Ascending aorta (tissue), 2 donors: ENCODE results near the gene HMHB1. TPM values are rescaled to one million over a fixed set of nuclear protein-coding genes. Genes with fewer than 3 reads are reported as not detected.

ENCODE experiments used
- DNase-seq, 2 donors: peaks; one replicate each; pipeline ENCODE4 v3.0.0-alpha.2; 2019; ENCODE audit warnings: low spot score in 2 of 2
- H3K27ac ChIP-seq, 2 donors: fragments of 200-600 bp; sonication (generic); one replicate each; pipeline ENCODE4 v1.5.1; 2016 to 2017; ENCODE audit warnings: mild to moderate bottlenecking in 1 of 2
- H3K27me3 ChIP-seq: fragments of 200-600 bp; sonication (generic); one replicate; pipeline ENCODE4 v1.5.1; 2017
- H3K36me3 ChIP-seq, 2 donors: fragments of 200-600 bp; sonication (generic); one replicate each; pipeline ENCODE4 v1.5.1; 2016
- H3K4me1 ChIP-seq, 2 donors: fragments of 200-600 bp; sonication (generic); one replicate each; pipeline ENCODE4 v1.5.1; 2016 to 2017; ENCODE audit warnings: mild to moderate bottlenecking in 1 of 2
- H3K4me3 ChIP-seq, 2 donors: fragments of 200-600 bp; sonication (generic); one replicate each; pipeline ENCODE4 v1.5.1; 2016 to 2017; ENCODE audit warnings: mild to moderate bottlenecking in 1 of 2
- H3K9me3 ChIP-seq, 2 donors: fragments of 200-600 bp; sonication (generic); one replicate each; pipeline ENCODE4 v1.5.1; 2016
- CTCF ChIP-seq, 3 experiments: fragments of 200-600 bp in 2 of 3; fragments of 450-650 bp in 1 of 3; sonication (generic) in 2 of 3; IDR thresholded peaks; one replicate each; pipeline ENCODE4 v1.5.1; 2016 to 2019; ENCODE audit warnings: antibody characterized with exemption in 3 of 3, mild to moderate bottlenecking in 1 of 3, moderate library complexity in 1 of 3
- intact Hi-C: fragments of 100-400 bp; cut with DNase I; formaldehyde crosslinking; loops from one replicate; pipeline ENCODE4 v1.15.1; 2023
- total RNA-seq: library from RNA; depleted of rRNA; stranded (reverse); fragments of >200 nt; gene quantifications from one replicate; pipeline ENCODE4 v1.1.0, GENCODE V29; 2016

The HMHB1 gene
- total RNA-seq, 1 donor from 2014 or later = not detected

GRCh38 chr5:143837306-143837848 is 25.4 kb downstream of the HMHB1 start:
- H3K4me1 ChIP-seq = no peaks in the 10 kb centered on the region
- H3K4me3 ChIP-seq = no peak overlapping the region
- no peak for TF ChIP-seq CTCF (IDR thresholded peaks at IDR 0.05)
- H3K36me3 ChIP-seq = no peaks in the 10 kb centered on the region
- intact Hi-C loops = no loop called here
- no peaks in the 10 kb centered on the region for H3K27me3 ChIP-seq
- no peak for DNase-seq
- no peak overlapping the region for H3K27ac ChIP-seq
- H3K9me3 ChIP-seq = no peaks in the 10 kb centered on the region

- no peak for TF ChIP-seq CTCF (IDR thresholded peaks at IDR 0.05)
Measured at GRCh38 chr5:143841446-143841845, 29.5 kb downstream of the HMHB1 start.

GRCh38 chr5:143842920-143843319 is 31.0 kb downstream of the HMHB1 start:
- no peak for DNase-seq
- intact Hi-C loops = no loop called here

More at GRCh38 chr5:143841446-143841845, 29.5 kb downstream of the HMHB1 start:
- Histone ChIP-seq H3K4me1 (no peaks in the 10 kb centered on the region), H3K27me3 (no peaks in the 10 kb centered on the region), H3K9me3 (no peaks in the 10 kb centered on the region), H3K4me3 (no peak overlapping the region), H3K36me3 (no peaks in the 10 kb centered on the region), H3K27ac (no peak overlapping the region)
- no peak for DNase-seq
- intact Hi-C loops = no loop called here

GRCh38 chr5:143843461-143843860 is 31.5 kb downstream of the HMHB1 start:
- Histone ChIP-seq H3K4me1 (no peaks in the 10 kb centered on the region), H3K27me3 (no peaks in the 10 kb centered on the region), H3K9me3 (no peaks in the 10 kb centered on the region), H3K27ac (no peak overlapping the region), H3K4me3 (no peak overlapping the region), H3K36me3 (no peaks in the 10 kb centered on the region)
- TF ChIP-seq CTCF (IDR thresholded peaks at IDR 0.05) = no peak
- intact Hi-C loops = no loop called here
- no peak for DNase-seq

More at GRCh38 chr5:143842920-143843319, 31.0 kb downstream of the HMHB1 start:
- H3K9me3 ChIP-seq = no peaks in the 10 kb centered on the region
- H3K27ac ChIP-seq = no peak overlapping the region
- H3K4me1 ChIP-seq = no peaks in the 10 kb centered on the region
- no peak for TF ChIP-seq CTCF (IDR thresholded peaks at IDR 0.05)
- H3K4me3 ChIP-seq = no peak overlapping the region
- H3K36me3 ChIP-seq = no peaks in the 10 kb centered on the region
- no peaks in the 10 kb centered on the region for H3K27me3 ChIP-seq

- intact Hi-C loops = no loop called here
- no peaks in the 10 kb centered on the region for H3K36me3 ChIP-seq
- no peak for TF ChIP-seq CTCF (IDR thresholded peaks at IDR 0.05)
- no peaks in the 10 kb centered on the region for H3K4me1 ChIP-seq
- H3K27ac ChIP-seq = no peak overlapping the region
- DNase-seq = no peak
- H3K4me3 ChIP-seq = no peak overlapping the region
- H3K9me3 ChIP-seq = no peaks in the 10 kb centered on the region
- H3K27me3 ChIP-seq = no peaks in the 10 kb centered on the region
Measured at GRCh38 chr5:143850050-143850683, 38.2 kb downstream of the HMHB1 start.
